ENCODE data around the gene ABCB6. TPM values are rescaled to one million over a fixed set of nuclear protein-coding genes. Genes with fewer than 3 reads are reported as not detected.

Gene ABCB6
- total RNA-seq: 10 to 100 TPM; 14.5 to 26.9 (median 18.9) TPM

DNA sequence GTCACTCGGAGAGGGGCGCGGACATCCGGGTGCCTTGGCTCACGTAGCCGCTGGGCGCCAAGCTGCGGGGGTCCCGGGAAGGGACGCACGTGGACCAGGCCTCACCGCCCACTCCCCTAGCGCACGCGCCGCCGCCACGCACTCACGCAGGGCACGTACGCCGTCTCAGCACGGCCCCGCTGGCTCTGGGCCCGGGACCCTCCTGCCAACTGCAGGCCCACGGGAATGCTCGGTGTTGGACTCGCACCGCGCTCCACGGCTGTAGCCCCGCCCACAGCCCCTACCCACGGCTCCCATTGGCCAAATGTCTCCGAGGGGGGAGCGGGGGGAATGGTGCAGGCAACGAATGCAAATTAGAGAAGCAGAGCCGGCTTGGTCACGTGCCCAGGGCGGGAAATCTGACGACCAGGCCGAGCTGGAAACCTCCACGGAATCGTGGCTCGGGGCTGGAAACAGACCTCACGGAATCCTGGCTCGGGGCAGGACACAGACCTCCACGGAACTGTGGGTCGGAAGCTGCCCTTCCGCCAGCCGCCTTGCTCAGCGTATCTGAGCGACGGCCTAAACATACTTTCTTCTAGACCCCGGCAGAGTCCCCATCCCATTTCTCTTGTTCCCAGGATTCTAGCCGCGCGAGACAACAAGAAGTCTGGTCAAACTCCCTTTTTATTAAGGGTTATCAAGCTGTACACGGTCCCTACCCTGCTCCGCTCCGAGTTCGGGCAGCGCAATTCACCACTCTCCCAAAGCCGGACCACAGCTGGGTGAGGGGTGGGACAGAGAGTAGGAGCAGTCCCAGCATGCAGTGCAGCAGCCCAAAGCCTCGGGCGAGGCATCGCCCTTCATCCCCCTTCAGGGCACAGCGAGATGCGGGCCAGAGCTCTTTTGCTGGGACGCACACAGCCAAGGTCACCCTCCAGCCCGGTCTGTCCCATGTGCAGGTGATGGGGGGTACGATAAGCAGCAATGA, at the start of gene ABCB6:
ABCB6 (minus strand) TSS at position 227 of the 970 bp plus-strand sequence. CDS start 285 bp downstream, outside the sequence.
- Histone ChIP-seq H3K4me3 (peak within 1 kb of the TSS; percentile 55 to 86 (median 66)), H3K4me1 (peaks cover 9 to 17% of the 10 kb centered on the region in 2 donors), H3K9me3 (no peaks in the 10 kb centered on the region), H3K36me3 (peaks cover 3% of the 10 kb centered on the region), H3K27me3 (no peaks in the 10 kb centered on the region), H3K27ac (peak within 1 kb of the TSS; percentile 79 to 95)
- TF ChIP-seq POLR2A (IDR thresholded peaks at IDR 0.05): peak; percentile 29
- no peak for TF ChIP-seq CTCF (IDR thresholded peaks at IDR 0.05)
- TF ChIP-seq POLR2AphosphoS5 (IDR thresholded peaks at IDR 0.05): peak; percentile 57 to 77 (median 77)
- peak; percentile 94 for DNase-seq (ENCODE audit: low spot score in 2 of 2)
- intact Hi-C loops (cut with DNase I; ENCODE audit: low total_unique reads): no loop called here

- Histone ChIP-seq H3K27me3 (no peaks in the 10 kb centered on the region), H3K4me3 (no peak overlapping the region), H3K4me1 (no peaks in the 10 kb centered on the region), H3K36me3 (no peaks in the 10 kb centered on the region), H3K9me3 (no peaks in the 10 kb centered on the region), H3K27ac (no peak overlapping the region)
- intact Hi-C loops (cut with DNase I; ENCODE audit: low total_unique reads): no loop called here
- TF ChIP-seq POLR2AphosphoS5 (IDR thresholded peaks at IDR 0.05): no peak
- no peak for TF ChIP-seq POLR2A (IDR thresholded peaks at IDR 0.05)
- no peak for TF ChIP-seq CTCF (IDR thresholded peaks at IDR 0.05)
- DNase-seq (ENCODE audit: low spot score in 2 of 2): no peak
Observed at GRCh38 chr2:219268294-219268693, 49.5 kb upstream of the ABCB6 start.

DNA sequence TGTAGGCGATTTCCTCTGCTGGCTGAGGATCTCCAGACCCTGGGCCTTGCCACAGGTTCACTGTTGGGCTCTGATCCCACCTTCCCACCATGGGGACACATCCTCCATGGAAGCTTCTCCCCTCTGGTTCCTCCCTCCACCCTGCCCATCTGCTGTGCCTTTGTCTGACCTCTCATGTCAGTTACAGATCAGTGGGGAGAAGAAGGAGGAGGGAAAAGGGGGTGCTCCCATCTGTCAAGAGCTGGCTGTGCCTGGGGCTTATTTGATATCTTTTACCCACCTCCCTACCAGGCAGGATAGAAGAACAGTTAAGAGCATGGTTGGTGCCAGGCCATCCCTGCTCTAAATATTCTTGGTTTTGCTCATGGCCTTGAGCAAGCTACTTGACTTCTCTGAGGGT, 48.1 kb upstream of the ABCB6 start:
- no peak for TF ChIP-seq POLR2AphosphoS5 (IDR thresholded peaks at IDR 0.05)
- no peak for TF ChIP-seq CTCF (IDR thresholded peaks at IDR 0.05)
- no peak for TF ChIP-seq POLR2A (IDR thresholded peaks at IDR 0.05)
- H3K4me1 ChIP-seq: no peaks in the 10 kb centered on the region
- no peaks in the 10 kb centered on the region for H3K9me3 ChIP-seq
- no peak overlapping the region for H3K4me3 ChIP-seq
- intact Hi-C loops (cut with DNase I; ENCODE audit: low total_unique reads): no loop called here
- H3K27me3 ChIP-seq: no peaks in the 10 kb centered on the region
- no peaks in the 10 kb centered on the region for H3K36me3 ChIP-seq
- DNase-seq (ENCODE audit: low spot score in 2 of 2): no peak
- no peak overlapping the region for H3K27ac ChIP-seq

- H3K4me1 ChIP-seq: no peaks in the 10 kb centered on the region
- H3K27me3 ChIP-seq: no peaks in the 10 kb centered on the region
- no peaks in the 10 kb centered on the region for H3K9me3 ChIP-seq
- H3K4me3 ChIP-seq: no peak overlapping the region
- no peak overlapping the region for H3K27ac ChIP-seq
- no peak for DNase-seq (ENCODE audit: low spot score in 2 of 2)
- intact Hi-C loops (cut with DNase I; ENCODE audit: low total_unique reads): no loop called here
- H3K36me3 ChIP-seq: no peaks in the 10 kb centered on the region
- TF ChIP-seq CTCF (IDR thresholded peaks at IDR 0.05): no peak
- TF ChIP-seq POLR2AphosphoS5 (IDR thresholded peaks at IDR 0.05): no peak
- no peak for TF ChIP-seq POLR2A (IDR thresholded peaks at IDR 0.05)
Observed at GRCh38 chr2:219266232-219266631, 47.5 kb upstream of the ABCB6 start.

Measured in breast epithelium (tissue), 4 donors.